HepG2 (cell line): ENCODE data around the gene NUDT14. TPM values are rescaled to one million over a fixed set of nuclear protein-coding genes. Genes with fewer than 3 reads are reported as not detected.

Source experiments
- ATAC-seq: fragments of 200-7000 bp; cut with Tn5 transposase; 3 replicates; pipeline ENCODE4 v1.9.1; 2020; ENCODE audit warnings: mild to moderate bottlenecking, moderate library complexity
- BruUV-seq: library from RNA; stranded (reverse); fragments of 400-500 nt; replicated peaks from 2 replicates; lab custom pipeline; 2021; lab: Mats Ljungman, UMichigan
- CTCF ChIA-PET: fragments of 300-600 bp; formaldehyde crosslinking; extraction: SDS; loops from one replicate; lab custom pipeline; 2021; ENCODE audit warnings: low total read pairs, inconsistent platforms, low intra/inter-chr PET ratio; lab: Yijun Ruan, JAX
- POLR2A ChIA-PET: fragments of 350-600 bp; sonication (Branson Sonifier 250); formaldehyde crosslinking; loops from one replicate; lab custom pipeline; 2020; ENCODE audit warnings: antibody characterized with exemption, inconsistent platforms; lab: Yijun Ruan, JAX
- DNase-seq: peaks from one replicate; pipeline ENCODE4 v3.0.0-alpha.2; 2015; ENCODE audit warnings: low spot score
- FAIRE-seq: peaks from 3 replicates; lab custom pipeline; 2011; peaks lifted over from hg19 to GRCh38; lab: Jason Lieb, UNC
- H2AFZ ChIP-seq: one replicate; pipeline ENCODE4 v1.6.1; 2011; ENCODE audit warnings: low read length, inconsistent platforms
- H3K27ac ChIP-seq: fragments of 300-600 bp; 3 replicates; pipeline ENCODE4 v1.8.0; 2011; ENCODE audit warnings: mixed run types, mild to moderate bottlenecking, mixed read lengths, low read length, inconsistent platforms; ENCODE audit not compliant: insufficient read depth; ENCODE audit errors: extremely low read length
- H3K27me3 ChIP-seq, 2 experiments: fragments of 200-600 bp in 1 of 2; 2 replicates in 1 of 2; 3 replicates in 1 of 2; pipeline versions ENCODE4 v1.6.0 to v1.8.0; 2011; ENCODE audit warnings: low read length in 2 of 2, mild to moderate bottlenecking in 2 of 2, moderate library complexity in 2 of 2, inconsistent platforms in 1 of 2; ENCODE audit not compliant: insufficient read depth in 2 of 2, control insufficient read depth in 1 of 2
- H3K36me3 ChIP-seq, 2 experiments: fragments of 200-600 bp in 1 of 2; replicated peaks in 1 of 2; 2 replicates in 1 of 2; 3 replicates in 1 of 2; pipeline versions ENCODE4 v1.5.1 to v1.8.0; 2011; ENCODE audit warnings: low read length in 2 of 2, inconsistent platforms in 1 of 2; ENCODE audit not compliant: insufficient read depth in 2 of 2, control insufficient read depth in 1 of 2
- H3K4me1 ChIP-seq: 2 replicates; pipeline ENCODE4 v1.5.1; 2012; ENCODE audit warnings: low read length, inconsistent platforms; ENCODE audit not compliant: insufficient read depth
- H3K4me2 ChIP-seq: 2 replicates; pipeline ENCODE4 v1.6.0; 2011; ENCODE audit warnings: low read depth, low read length, inconsistent platforms
- H3K4me3 ChIP-seq, 3 experiments: fragments of 200-600 bp in 1 of 3; sonication (generic), shearing (Covaris generic) in 1 of 3; replicated peaks in 1 of 3; 2 replicates each; pipeline ENCODE4 v1.5.1; 2011 to 2016; ENCODE audit warnings: low read length in 3 of 3, inconsistent platforms in 2 of 3, low read depth in 2 of 3, mild to moderate bottlenecking in 2 of 3, control low read depth in 1 of 3, mixed read lengths in 1 of 3; ENCODE audit not compliant: insufficient read depth in 1 of 3
- H3K79me2 ChIP-seq: one replicate; pipeline ENCODE4 v1.6.1; 2011; ENCODE audit warnings: low read length, inconsistent platforms; ENCODE audit not compliant: insufficient read depth
- H3K9ac ChIP-seq: 2 replicates; pipeline ENCODE4 v1.6.0; 2011; ENCODE audit warnings: mild to moderate bottlenecking, low read depth, low read length, inconsistent platforms; ENCODE audit not compliant: insufficient read depth
- H3K9me3 ChIP-seq: 2 replicates; pipeline ENCODE4 v1.5.1; 2012; ENCODE audit warnings: mild to moderate bottlenecking, low read length
- H4K20me1 ChIP-seq: 2 replicates; pipeline ENCODE4 v1.6.0; 2011; ENCODE audit warnings: inconsistent platforms, mild to moderate bottlenecking, low read length, moderate library complexity; ENCODE audit not compliant: insufficient read depth
- MZF1 ChIP-seq: sonication (generic); formaldehyde crosslinking; IDR thresholded peaks from 2 replicates; pipeline ENCODE4 v1.8.1; 2023; ENCODE audit warnings: mild to moderate bottlenecking, missing genetic modification reagents, borderline replicate concordance
- ZNF44 ChIP-seq: sonication (generic); formaldehyde crosslinking; IDR thresholded peaks from 2 replicates; pipeline ENCODE4 v1.5.1; 2020; ENCODE audit warnings: mild to moderate bottlenecking, missing genetic modification reagents
- WGBS: methylation state at CpG from one replicate; pipeline ENCODE4 v1.1.6; 2017; ENCODE audit warnings: low lambda C conversion rate; 5-methylcytosine and 5-hydroxymethylcytosine counted together
- in situ Hi-C: cut with HindIII; loops from 2 replicates; pipeline ENCODE4 v1.10.0; 2017; ENCODE audit warnings: low pct_unique_long_range_greater_than_20kb; ENCODE audit not compliant: extremely low pct_ligation_motif_present
- intact Hi-C: fragments of 100-400 bp; cut with micrococcal nuclease; formaldehyde crosslinking; loops from one replicate; pipeline ENCODE4 v1.10.0; 2022; ENCODE audit not compliant: unreplicated experiment
- polyA plus RNA-seq, 8 experiments: library from polyadenylated mRNA; depleted of rRNA in 3 of 8; stranded (reverse) in 7 of 8; unstranded in 1 of 8; fragments of >200 nt; fragmentation: Illumina TruSeq in 4 of 8; extraction: Trizol in 4 of 8; gene quantifications; 2 replicates each; pipeline versions ENCODE4 v1.2.1 to v1.2.3, GENCODE V29; 2011 to 2016; ENCODE audit warnings: low read depth in 4 of 8, missing spikeins in 1 of 8, mixed read lengths in 1 of 8; ENCODE audit not compliant: insufficient read depth in 1 of 8
- total RNA-seq, 5 experiments: library from RNA; depleted of rRNA; stranded (reverse); fragments of >200 nt; fragmentation: Illumina TruSeq; extraction: Trizol; gene quantifications; 2 replicates each; pipeline ENCODE4 v1.2.3, GENCODE V29; 2016; ENCODE audit warnings: low read depth in 1 of 5
- TF ChIP-seq, protein P1 (sequence below): sonication (generic); formaldehyde crosslinking; IDR thresholded peaks from 2 replicates; pipeline ENCODE4 v1.4.0; 2020; ENCODE audit warnings: missing genetic modification reagents
- TF ChIP-seq, protein P2 (sequence below): fragments of 450-650 bp; IDR thresholded peaks from 2 replicates; pipeline ENCODE4 v1.6.1; 2016

NUDT14 gene
- total and polyA plus RNA-seq, 2 of the 13 experiments (the other 11 are each of a cell fraction or from before 2014, with no cell fraction given) = 5.8 to 6.1 TPM

DNA sequence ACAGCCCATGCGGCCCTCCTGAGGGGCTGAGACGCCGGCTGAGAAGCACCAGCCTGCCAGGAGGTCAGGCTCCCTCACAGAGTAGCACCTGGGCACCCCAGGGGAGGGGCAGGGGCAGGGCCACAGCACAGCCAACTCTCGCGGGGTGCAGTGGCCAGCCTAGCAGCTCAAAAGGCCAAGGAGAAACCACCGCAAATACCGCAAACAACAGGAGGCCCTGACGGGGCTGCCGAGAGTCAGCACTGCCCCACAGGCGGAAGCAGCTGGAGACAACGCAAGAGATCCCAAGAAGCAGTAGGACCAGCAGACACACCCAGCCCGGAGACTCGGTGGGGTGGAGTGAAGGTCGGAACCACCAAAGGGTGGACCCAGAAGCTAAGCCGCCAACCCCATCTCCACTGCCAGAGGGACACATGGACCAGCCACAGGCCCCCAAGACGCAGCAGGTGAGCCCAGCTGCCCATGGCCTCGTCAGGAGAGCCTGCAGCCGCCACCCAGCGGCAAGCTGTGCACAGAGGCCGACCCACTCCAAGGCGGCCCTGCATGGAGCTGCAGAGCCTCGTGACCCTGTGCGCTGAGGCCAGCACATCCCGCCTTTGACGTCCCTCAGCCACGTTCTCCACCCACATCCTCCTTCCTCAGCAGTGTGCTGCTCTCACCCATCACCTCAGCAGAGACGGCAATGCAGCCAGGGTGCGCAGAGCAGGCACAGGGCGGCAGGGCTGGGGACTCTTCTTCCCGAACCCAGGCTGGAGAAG is 35.6 kb upstream of the NUDT14 start:
- in situ Hi-C loops = no loop called here
- no peaks in the 10 kb centered on the region for H3K27me3 ChIP-seq
- FAIRE-seq = no peak
- H3K9ac ChIP-seq = no peak overlapping the region
- ATAC-seq = no peak
- no peaks in the 10 kb centered on the region for H3K9me3 ChIP-seq
- CTCF ChIA-PET = no interaction called here
- no peaks in the 10 kb centered on the region for H3K79me2 ChIP-seq
- 92% methylated on average over 17 of the region's 30 CpGs for WGBS
- H3K4me2 ChIP-seq = no peak overlapping the region
- peaks cover 24 to 30% of the 10 kb centered on the region in 2 experiments; a peak in 4 of 5 replicates for H3K36me3 ChIP-seq
- H2AFZ ChIP-seq = no peak overlapping the region
- H3K4me1 ChIP-seq = no peaks in the 10 kb centered on the region
- no TSS peak for BruUV-seq
- no peak for DNase-seq
- POLR2A ChIA-PET = no interaction called here
- intact Hi-C loops = no loop called here
- TF ChIP-seq, protein P1, sequence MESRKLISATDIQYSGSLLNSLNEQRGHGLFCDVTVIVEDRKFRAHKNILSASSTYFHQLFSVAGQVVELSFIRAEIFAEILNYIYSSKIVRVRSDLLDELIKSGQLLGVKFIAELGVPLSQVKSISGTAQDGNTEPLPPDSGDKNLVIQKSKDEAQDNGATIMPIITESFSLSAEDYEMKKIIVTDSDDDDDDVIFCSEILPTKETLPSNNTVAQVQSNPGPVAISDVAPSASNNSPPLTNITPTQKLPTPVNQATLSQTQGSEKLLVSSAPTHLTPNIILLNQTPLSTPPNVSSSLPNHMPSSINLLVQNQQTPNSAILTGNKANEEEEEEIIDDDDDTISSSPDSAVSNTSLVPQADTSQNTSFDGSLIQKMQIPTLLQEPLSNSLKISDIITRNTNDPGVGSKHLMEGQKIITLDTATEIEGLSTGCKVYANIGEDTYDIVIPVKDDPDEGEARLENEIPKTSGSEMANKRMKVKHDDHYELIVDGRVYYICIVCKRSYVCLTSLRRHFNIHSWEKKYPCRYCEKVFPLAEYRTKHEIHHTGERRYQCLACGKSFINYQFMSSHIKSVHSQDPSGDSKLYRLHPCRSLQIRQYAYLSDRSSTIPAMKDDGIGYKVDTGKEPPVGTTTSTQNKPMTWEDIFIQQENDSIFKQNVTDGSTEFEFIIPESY (CRISPR knock-in tag) = peak; percentile 85
- no peak for TF ChIP-seq ZNF44
- TF ChIP-seq, all 625 proteins: peak for 1
- Histone ChIP-seq H3K27ac (no peak overlapping the region), H3K4me3 (no peak overlapping the region), H4K20me1 (no peaks in the 10 kb centered on the region)

- no TSS peak for BruUV-seq
- ChIA-PET POLR2A (no interaction called here), CTCF (no interaction called here)
- FAIRE-seq (no peak), ATAC-seq (no peak), DNase-seq (no peak)
- H4K20me1 ChIP-seq = no peaks in the 10 kb centered on the region
- no peaks in the 10 kb centered on the region for H3K27me3 ChIP-seq
- H2AFZ ChIP-seq = no peak overlapping the region
- WGBS = 60% methylated on average over 3 of the region's 3 CpGs
- H3K9me3 ChIP-seq = no peaks in the 10 kb centered on the region
- H3K4me2 ChIP-seq = no peak overlapping the region
- no peak overlapping the region for H3K27ac ChIP-seq
- H3K79me2 ChIP-seq = no peaks in the 10 kb centered on the region
- H3K4me1 ChIP-seq = no peaks in the 10 kb centered on the region
- TF ChIP-seq, protein P2, sequence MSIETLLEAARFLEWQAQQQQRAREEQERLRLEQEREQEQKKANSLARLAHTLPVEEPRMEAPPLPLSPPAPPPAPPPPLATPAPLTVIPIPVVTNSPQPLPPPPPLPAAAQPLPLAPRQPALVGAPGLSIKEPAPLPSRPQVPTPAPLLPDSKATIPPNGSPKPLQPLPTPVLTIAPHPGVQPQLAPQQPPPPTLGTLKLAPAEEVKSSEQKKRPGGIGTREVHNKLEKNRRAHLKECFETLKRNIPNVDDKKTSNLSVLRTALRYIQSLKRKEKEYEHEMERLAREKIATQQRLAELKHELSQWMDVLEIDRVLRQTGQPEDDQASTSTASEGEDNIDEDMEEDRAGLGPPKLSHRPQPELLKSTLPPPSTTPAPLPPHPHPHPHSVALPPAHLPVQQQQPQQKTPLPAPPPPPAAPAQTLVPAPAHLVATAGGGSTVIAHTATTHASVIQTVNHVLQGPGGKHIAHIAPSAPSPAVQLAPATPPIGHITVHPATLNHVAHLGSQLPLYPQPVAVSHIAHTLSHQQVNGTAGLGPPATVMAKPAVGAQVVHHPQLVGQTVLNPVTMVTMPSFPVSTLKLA = peak; percentile 45; the same call in 1 of the 2 replicates
- TF ChIP-seq MZF1 (CRISPR knock-in tag) = no peak
- intact Hi-C loops (no loop called here), in situ Hi-C loops (no loop called here)
- peaks cover 19 to 24% of the 10 kb centered on the region in 2 experiments; a peak in 4 of 5 replicates for H3K36me3 ChIP-seq
- H3K9ac ChIP-seq = no peak overlapping the region
- H3K4me3 ChIP-seq = no peak overlapping the region
Measured at GRCh38 chr14:105215602-105216001, 34.5 kb upstream of the NUDT14 start.
